PC-9 (cell line): ENCODE measurements around the gene ASPA. TPM values are rescaled to one million over a fixed set of nuclear protein-coding genes. Genes with fewer than 3 reads are reported as not detected.

ENCODE experiments used
- BruUV-seq: library from RNA; stranded (reverse); fragments of 400-500 nt; replicated peaks from 2 replicates; lab custom pipeline; 2021; lab: Mats Ljungman, UMichigan
- CTCF ChIA-PET: fragments of 300-600 bp; sonication (Branson Sonifier 250); formaldehyde crosslinking; loops from one replicate; lab custom pipeline; 2022; ENCODE audit warnings: antibody characterized with exemption; lab: Charles Lee
- POLR2A ChIA-PET: fragments of 300-600 bp; sonication (Branson Sonifier 250); formaldehyde crosslinking; loops from one replicate; lab custom pipeline; 2022; ENCODE audit warnings: antibody characterized with exemption; ENCODE audit not compliant: unreplicated experiment; lab: Charles Lee
- DNase-seq, 2 experiments: peaks; one replicate each; pipeline versions ENCODE4 v3.0.0 to v3.0.0-alpha.2; 2015 to 2022; ENCODE audit warnings: mixed read lengths in 1 of 2
- H2AFZ ChIP-seq: fragments of 200-600 bp; sonication (generic); 2 replicates; pipeline ENCODE4 v1.8.1; 2017; ENCODE audit warnings: antibody characterized with exemption
- H3F3A ChIP-seq: fragments of 200-600 bp; sonication (generic); 2 replicates; pipeline ENCODE4 v1.8.1; 2017; ENCODE audit warnings: antibody characterized with exemption, mild to moderate bottlenecking, low read depth; ENCODE audit not compliant: insufficient read depth
- H3K27ac ChIP-seq: fragments of 200-600 bp; sonication (generic); 2 replicates; pipeline ENCODE4 v1.6.1; 2016; ENCODE audit warnings: mixed run types
- H3K27me3 ChIP-seq: fragments of 200-600 bp; sonication (generic); 2 replicates; pipeline ENCODE4 v1.6.1; 2016; ENCODE audit warnings: low read depth, mixed run types; ENCODE audit not compliant: insufficient read depth
- H3K36me3 ChIP-seq: fragments of 200-600 bp; sonication (generic); 2 replicates; pipeline ENCODE4 v1.6.1; 2016; ENCODE audit warnings: low read depth, mixed run types
- H3K4me1 ChIP-seq: fragments of 200-600 bp; sonication (generic); replicated peaks from 2 replicates; pipeline ENCODE4 v1.6.1; 2016; ENCODE audit warnings: mixed run types; ENCODE audit not compliant: insufficient read depth
- H3K4me2 ChIP-seq: fragments of 200-600 bp; sonication (generic); 2 replicates; pipeline ENCODE4 v1.6.1; 2017; ENCODE audit warnings: mixed run types
- H3K4me3 ChIP-seq: fragments of 200-600 bp; sonication (generic); 2 replicates; pipeline ENCODE4 v1.6.1; 2016; ENCODE audit warnings: mixed run types
- H3K79me2 ChIP-seq: fragments of 200-600 bp; sonication (generic); 2 replicates; pipeline ENCODE4 v1.6.1; 2017; ENCODE audit warnings: low read depth, mixed run types
- H3K9me2 ChIP-seq: fragments of 200-600 bp; sonication (generic); 2 replicates; pipeline ENCODE4 v1.8.1; 2017; ENCODE audit warnings: mild to moderate bottlenecking; ENCODE audit not compliant: insufficient read depth
- H3K9me3 ChIP-seq: fragments of 200-600 bp; sonication (generic); 2 replicates; pipeline ENCODE4 v1.8.1; 2016; ENCODE audit warnings: low read depth; ENCODE audit not compliant: insufficient read depth
- H4K20me1 ChIP-seq: fragments of 200-600 bp; sonication (generic); 2 replicates; pipeline ENCODE4 v1.8.1; 2017; ENCODE audit not compliant: insufficient read depth
- EZH2 ChIP-seq: fragments of 200-600 bp; sonication (generic); IDR thresholded peaks from 2 replicates; pipeline ENCODE4 v1.8.0; 2017; ENCODE audit warnings: antibody characterized with exemption, low read depth
- intact Hi-C: fragments of 100-400 bp; cut with micrococcal nuclease; formaldehyde crosslinking; loops from one replicate; pipeline ENCODE4 v1.10.0; 2022; ENCODE audit not compliant: unreplicated experiment
- total RNA-seq: library from RNA; stranded (reverse); gene quantifications from 2 replicates; pipeline ENCODE4 v1.2.3, GENCODE V29; 2021
- TF ChIP-seq, protein P1 (sequence below): fragments of 200-600 bp; sonication (generic); conservative IDR thresholded peaks from 2 replicates; pipeline ENCODE4 v1.6.1; 2017; ENCODE audit warnings: mixed run types, antibody characterized with exemption, mild to moderate bottlenecking, moderate library complexity

ASPA gene
- total RNA-seq, 1 experiment from 2014 or later = not detected

DNA sequence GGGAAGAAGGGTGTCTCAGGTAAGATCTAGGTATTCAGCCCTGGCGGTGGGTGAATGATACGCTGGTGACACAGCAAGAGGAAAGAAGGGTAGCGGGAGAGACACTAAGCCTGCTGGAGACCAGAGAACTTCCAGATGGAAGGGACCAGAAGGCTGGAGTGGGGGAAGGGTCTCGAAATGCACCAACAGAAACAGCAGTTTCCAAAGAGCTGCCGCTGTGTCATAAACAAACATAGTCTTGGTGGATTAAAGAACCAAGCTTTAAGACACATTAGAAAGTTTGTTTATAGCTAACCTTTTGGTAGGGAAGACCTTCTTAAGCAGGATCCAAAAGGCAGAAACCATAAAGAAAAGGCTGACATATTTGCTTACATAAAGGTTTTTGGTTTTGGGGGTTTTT lies 60.9 kb downstream of the ASPA start:
- DNase-seq = no peak
- no peaks in the 10 kb centered on the region for H3K27me3 ChIP-seq
- POLR2A ChIA-PET = no interaction called here
- H4K20me1 ChIP-seq = no peaks in the 10 kb centered on the region
- no peak overlapping the region for H3K27ac ChIP-seq
- TF ChIP-seq, protein P1, sequence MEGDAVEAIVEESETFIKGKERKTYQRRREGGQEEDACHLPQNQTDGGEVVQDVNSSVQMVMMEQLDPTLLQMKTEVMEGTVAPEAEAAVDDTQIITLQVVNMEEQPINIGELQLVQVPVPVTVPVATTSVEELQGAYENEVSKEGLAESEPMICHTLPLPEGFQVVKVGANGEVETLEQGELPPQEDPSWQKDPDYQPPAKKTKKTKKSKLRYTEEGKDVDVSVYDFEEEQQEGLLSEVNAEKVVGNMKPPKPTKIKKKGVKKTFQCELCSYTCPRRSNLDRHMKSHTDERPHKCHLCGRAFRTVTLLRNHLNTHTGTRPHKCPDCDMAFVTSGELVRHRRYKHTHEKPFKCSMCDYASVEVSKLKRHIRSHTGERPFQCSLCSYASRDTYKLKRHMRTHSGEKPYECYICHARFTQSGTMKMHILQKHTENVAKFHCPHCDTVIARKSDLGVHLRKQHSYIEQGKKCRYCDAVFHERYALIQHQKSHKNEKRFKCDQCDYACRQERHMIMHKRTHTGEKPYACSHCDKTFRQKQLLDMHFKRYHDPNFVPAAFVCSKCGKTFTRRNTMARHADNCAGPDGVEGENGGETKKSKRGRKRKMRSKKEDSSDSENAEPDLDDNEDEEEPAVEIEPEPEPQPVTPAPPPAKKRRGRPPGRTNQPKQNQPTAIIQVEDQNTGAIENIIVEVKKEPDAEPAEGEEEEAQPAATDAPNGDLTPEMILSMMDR = no peak
- TF ChIP-seq EZH2 = no peak
- no peak overlapping the region for H3K4me3 ChIP-seq
- intact Hi-C loops = no loop called here
- no peaks in the 10 kb centered on the region for H3K79me2 ChIP-seq
- H3K9me3 ChIP-seq = no peaks in the 10 kb centered on the region
- no peaks in the 10 kb centered on the region for H3F3A ChIP-seq
- BruUV-seq = no TSS peak
- H3K4me1 ChIP-seq = no peaks in the 10 kb centered on the region
- no peaks in the 10 kb centered on the region for H3K36me3 ChIP-seq
- H2AFZ ChIP-seq = no peak overlapping the region
- no peaks in the 10 kb centered on the region for H3K9me2 ChIP-seq
- no peak overlapping the region for H3K4me2 ChIP-seq
- CTCF ChIA-PET = no interaction called here

DNA sequence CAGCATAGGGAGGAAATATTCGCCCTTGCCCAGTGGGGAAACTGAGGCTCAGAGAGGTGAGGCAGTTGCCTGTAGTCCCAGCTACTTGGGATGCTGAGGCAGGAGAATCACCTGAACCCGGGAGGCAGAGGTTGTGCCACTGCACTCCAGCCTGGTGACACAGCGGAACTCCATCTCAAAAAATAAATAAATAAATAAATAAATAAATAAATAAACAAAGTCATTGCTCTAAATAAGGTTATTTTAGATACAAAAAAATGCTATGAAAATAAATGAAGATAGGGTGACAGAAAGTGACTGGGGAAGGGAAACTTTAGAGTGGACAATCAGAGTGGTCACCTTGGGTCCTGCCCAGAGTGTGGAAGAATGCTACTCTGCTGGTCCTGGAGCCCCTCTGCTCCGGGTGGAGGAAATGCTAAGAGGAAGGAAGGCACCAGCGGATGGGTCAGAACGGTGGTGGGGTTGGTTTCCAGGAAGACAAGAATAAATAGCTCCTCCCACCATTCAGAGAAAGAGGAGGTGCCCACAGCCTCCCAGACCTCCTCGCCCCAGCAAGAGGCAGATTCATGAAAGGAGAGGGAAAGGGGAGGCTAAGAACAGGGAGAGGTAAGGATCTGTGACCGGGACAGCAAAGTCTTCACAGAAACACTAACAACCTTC lies 64.2 kb downstream of the ASPA start:
- TF ChIP-seq, protein P1 = no peak
- no peak for TF ChIP-seq EZH2
- no TSS peak for BruUV-seq
- Histone ChIP-seq H3K4me2 (no peak overlapping the region), H3K4me1 (no peaks in the 10 kb centered on the region), H3K9me2 (no peaks in the 10 kb centered on the region), H4K20me1 (no peaks in the 10 kb centered on the region), H3K36me3 (no peaks in the 10 kb centered on the region), H3K27me3 (peaks cover 5% of the 10 kb centered on the region), H3K9me3 (no peaks in the 10 kb centered on the region), H2AFZ (no peak overlapping the region), H3K79me2 (no peaks in the 10 kb centered on the region), H3F3A (no peaks in the 10 kb centered on the region), H3K27ac (no peak overlapping the region), H3K4me3 (no peak overlapping the region)
- DNase-seq = no peak
- intact Hi-C loops = no loop called here
- ChIA-PET CTCF (interaction anchor here (0.6 kb wide), 1 partner anchor 718 kb away, joined by 6 read pairs; no protein-coding TSS in a partner anchor), POLR2A (no interaction called here)

DNA sequence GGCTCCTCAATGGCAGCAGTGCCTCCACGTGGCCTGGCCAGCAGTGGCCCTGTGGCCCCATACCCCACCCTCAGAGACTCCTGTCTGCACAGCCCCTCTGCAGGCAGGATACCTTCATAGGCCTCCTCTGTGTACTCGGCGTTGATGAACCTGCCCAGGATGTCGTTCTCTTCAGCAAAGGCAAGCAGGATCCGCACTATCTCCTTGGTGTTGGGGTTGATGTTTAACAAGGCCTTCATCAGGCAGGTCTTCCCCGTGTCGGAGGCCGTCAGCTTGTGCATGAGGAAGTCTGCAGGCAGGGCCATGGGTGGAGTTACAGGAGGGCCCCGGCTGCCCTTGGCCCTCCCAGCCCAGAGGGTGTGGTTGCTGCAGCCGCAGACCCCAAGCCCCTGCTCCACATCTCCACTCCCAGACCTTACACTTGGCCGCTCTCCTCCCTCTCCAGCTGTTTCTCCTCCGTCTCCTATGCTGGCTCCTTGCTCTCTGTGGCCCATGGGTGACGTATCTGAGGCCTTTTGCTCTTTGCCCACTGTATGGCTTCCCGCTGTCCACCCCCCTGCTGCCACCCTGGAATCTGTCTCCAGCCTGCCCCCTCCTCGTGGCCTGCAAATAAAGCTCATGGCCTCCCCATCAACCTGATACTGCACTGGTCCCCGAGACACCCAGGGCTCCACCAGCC lies 66.8 kb downstream of the ASPA start:
- Histone ChIP-seq H3K4me2 (no peak overlapping the region), H3K27me3 (peaks cover 5% of the 10 kb centered on the region), H4K20me1 (no peaks in the 10 kb centered on the region), H3F3A (no peaks in the 10 kb centered on the region), H3K4me1 (no peaks in the 10 kb centered on the region), H3K9me3 (no peaks in the 10 kb centered on the region), H3K36me3 (no peaks in the 10 kb centered on the region), H3K9me2 (no peaks in the 10 kb centered on the region), H3K27ac (no peak overlapping the region), H3K4me3 (no peak overlapping the region), H3K79me2 (no peaks in the 10 kb centered on the region), H2AFZ (no peak overlapping the region)
- no TSS peak for BruUV-seq
- TF ChIP-seq, protein P1 = no peak
- no peak for TF ChIP-seq EZH2
- CTCF ChIA-PET = no interaction called here
- POLR2A ChIA-PET = no interaction called here
- intact Hi-C loops = no loop called here
- DNase-seq = no peak
